Measurements from ENCODE around the gene RAB27B.

GRCh38 chr18:54824761-54825160 is 3.5 kb upstream of the RAB27B start:
- TF ChIP-seq, protein P1, sequence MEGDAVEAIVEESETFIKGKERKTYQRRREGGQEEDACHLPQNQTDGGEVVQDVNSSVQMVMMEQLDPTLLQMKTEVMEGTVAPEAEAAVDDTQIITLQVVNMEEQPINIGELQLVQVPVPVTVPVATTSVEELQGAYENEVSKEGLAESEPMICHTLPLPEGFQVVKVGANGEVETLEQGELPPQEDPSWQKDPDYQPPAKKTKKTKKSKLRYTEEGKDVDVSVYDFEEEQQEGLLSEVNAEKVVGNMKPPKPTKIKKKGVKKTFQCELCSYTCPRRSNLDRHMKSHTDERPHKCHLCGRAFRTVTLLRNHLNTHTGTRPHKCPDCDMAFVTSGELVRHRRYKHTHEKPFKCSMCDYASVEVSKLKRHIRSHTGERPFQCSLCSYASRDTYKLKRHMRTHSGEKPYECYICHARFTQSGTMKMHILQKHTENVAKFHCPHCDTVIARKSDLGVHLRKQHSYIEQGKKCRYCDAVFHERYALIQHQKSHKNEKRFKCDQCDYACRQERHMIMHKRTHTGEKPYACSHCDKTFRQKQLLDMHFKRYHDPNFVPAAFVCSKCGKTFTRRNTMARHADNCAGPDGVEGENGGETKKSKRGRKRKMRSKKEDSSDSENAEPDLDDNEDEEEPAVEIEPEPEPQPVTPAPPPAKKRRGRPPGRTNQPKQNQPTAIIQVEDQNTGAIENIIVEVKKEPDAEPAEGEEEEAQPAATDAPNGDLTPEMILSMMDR (conservative IDR thresholded peaks at IDR 0.05; ENCODE audit: low read depth, low read length), result no peak
- TF ChIP-seq EZH2 (IDR thresholded peaks at IDR 0.05; ENCODE audit: low read length, unreplicated experiment), result no peak
- no peak for TF ChIP-seq EZH2phosphoT487 (IDR thresholded peaks at IDR 0.05; ENCODE audit: borderline replicate concordance, low read length)
